GM18511 (cell line): ENCODE data around the gene MUC6.

Experiments used
- ATAC-seq: cut with Tn5 transposase; IDR thresholded peaks from one replicate; pipeline ENCODE4 v1.9.1; 2021; ENCODE audit warnings: mild to moderate bottlenecking, moderate library complexity; ENCODE audit not compliant: unreplicated experiment

MUC6 gene

GRCh38 chr11:1036303-1036923 lies at the start of gene MUC6:
TSS of gene MUC6 (minus strand) at chr11:1036718. CDS start at chr11:1036655, 63 bp downstream.
- ATAC-seq, result no peak

- ATAC-seq, result no peak
Measured at GRCh38 chr11:1085440-1086170, 49.1 kb upstream of the MUC6 start.

GRCh38 chr11:1084561-1085439 lies 48.3 kb upstream of the MUC6 start:
- no peak for ATAC-seq

GRCh38 chr11:1083621-1084551 lies 47.4 kb upstream of the MUC6 start:
- no peak for ATAC-seq

GRCh38 chr11:1082728-1083620 lies 46.5 kb upstream of the MUC6 start:
- ATAC-seq, result no peak

GRCh38 chr11:1082346-1082727 lies 45.8 kb upstream of the MUC6 start:
- ATAC-seq, result no peak

- ATAC-seq, result no peak
Measured at GRCh38 chr11:1081601-1082311, 45.2 kb upstream of the MUC6 start.

GRCh38 chr11:1078191-1078601 lies 41.7 kb upstream of the MUC6 start:
- ATAC-seq, result no peak

GRCh38 chr11:1077417-1078119 lies 41.0 kb upstream of the MUC6 start:
- no peak for ATAC-seq

- ATAC-seq, result no peak
Measured at GRCh38 chr11:1077033-1077416, 40.5 kb upstream of the MUC6 start.

GRCh38 chr11:1076061-1076665 lies 39.6 kb upstream of the MUC6 start:
- ATAC-seq, result no peak

- ATAC-seq, result no peak
Measured at GRCh38 chr11:1075341-1075911, 38.9 kb upstream of the MUC6 start.

- no peak for ATAC-seq
Measured at GRCh38 chr11:1074244-1075221, 38.0 kb upstream of the MUC6 start, which contains the start of gene MUC2. TSS of gene MUC2 (plus strand) at chr11:1074874.

- no peak for ATAC-seq
Measured at GRCh38 chr11:1073851-1074243, 37.3 kb upstream of the MUC6 start.

- ATAC-seq, result no peak
Measured at GRCh38 chr11:1073261-1073724, 36.8 kb upstream of the MUC6 start.

GRCh38 chr11:1072821-1073231 lies 36.3 kb upstream of the MUC6 start:
- no peak for ATAC-seq
